IPS-20b (cell line): ENCODE results near the gene BTBD9.
"Not testable (repeated sequence)": the region's sequence is repeated elsewhere in the genome, so short reads cannot be mapped to it uniquely, and the experiment has no call there.

Source experiments
- H3K27ac ChIP-seq: one replicate; pipeline ENCODE4 v1.5.1; 2013; ENCODE audit warnings: low read length
- H3K27me3 ChIP-seq: 2 replicates; pipeline ENCODE4 v1.6.1; 2013; ENCODE audit warnings: mild to moderate bottlenecking, low read length, inconsistent platforms; ENCODE audit not compliant: insufficient read depth
- H3K36me3 ChIP-seq: 2 replicates; pipeline ENCODE4 v1.6.1; 2013; ENCODE audit warnings: low read depth, mild to moderate bottlenecking, inconsistent platforms, low read length, moderate library complexity; ENCODE audit not compliant: insufficient read depth
- H3K4me1 ChIP-seq: 2 replicates; pipeline ENCODE4 v1.6.1; 2013; ENCODE audit warnings: mild to moderate bottlenecking, control low read depth, inconsistent platforms, low read length, moderate library complexity; ENCODE audit not compliant: insufficient read depth
- H3K4me3 ChIP-seq: 2 replicates; pipeline ENCODE4 v1.5.1; 2013; ENCODE audit warnings: mild to moderate bottlenecking, low read length, inconsistent platforms
- H3K9ac ChIP-seq: 2 replicates; pipeline ENCODE4 v1.6.1; 2013; ENCODE audit warnings: low read depth, mild to moderate bottlenecking, inconsistent platforms, low read length, moderate library complexity
- H3K9me3 ChIP-seq: 2 replicates; pipeline ENCODE4 v1.6.1; 2013; ENCODE audit warnings: mild to moderate bottlenecking, low read depth, low read length, inconsistent platforms; ENCODE audit not compliant: insufficient read depth

Gene BTBD9

GRCh38 chr6:38618301-38618700 lies 21.4 kb downstream of the BTBD9 start:
- H3K4me1 ChIP-seq, result peaks cover 15% of the 10 kb centered on the region; the same call in 1 of the 2 replicates
- not testable (repeated sequence) for H3K9me3 ChIP-seq, H3K9ac ChIP-seq, H3K27ac ChIP-seq, H3K36me3 ChIP-seq, H3K4me3 ChIP-seq, H3K27me3 ChIP-seq

- Histone ChIP-seq H3K9ac (no peak overlapping the region), H3K4me3 (no peak overlapping the region), H3K27me3 (no peaks in the 10 kb centered on the region), H3K4me1 (peaks cover 15% of the 10 kb centered on the region; the same call in 1 of the 2 replicates), H3K27ac (no peak overlapping the region), H3K9me3 (no peaks in the 10 kb centered on the region), H3K36me3 (no peaks in the 10 kb centered on the region)
Observed at GRCh38 chr6:38617856-38618255, 21.9 kb downstream of the BTBD9 start.

DNA sequence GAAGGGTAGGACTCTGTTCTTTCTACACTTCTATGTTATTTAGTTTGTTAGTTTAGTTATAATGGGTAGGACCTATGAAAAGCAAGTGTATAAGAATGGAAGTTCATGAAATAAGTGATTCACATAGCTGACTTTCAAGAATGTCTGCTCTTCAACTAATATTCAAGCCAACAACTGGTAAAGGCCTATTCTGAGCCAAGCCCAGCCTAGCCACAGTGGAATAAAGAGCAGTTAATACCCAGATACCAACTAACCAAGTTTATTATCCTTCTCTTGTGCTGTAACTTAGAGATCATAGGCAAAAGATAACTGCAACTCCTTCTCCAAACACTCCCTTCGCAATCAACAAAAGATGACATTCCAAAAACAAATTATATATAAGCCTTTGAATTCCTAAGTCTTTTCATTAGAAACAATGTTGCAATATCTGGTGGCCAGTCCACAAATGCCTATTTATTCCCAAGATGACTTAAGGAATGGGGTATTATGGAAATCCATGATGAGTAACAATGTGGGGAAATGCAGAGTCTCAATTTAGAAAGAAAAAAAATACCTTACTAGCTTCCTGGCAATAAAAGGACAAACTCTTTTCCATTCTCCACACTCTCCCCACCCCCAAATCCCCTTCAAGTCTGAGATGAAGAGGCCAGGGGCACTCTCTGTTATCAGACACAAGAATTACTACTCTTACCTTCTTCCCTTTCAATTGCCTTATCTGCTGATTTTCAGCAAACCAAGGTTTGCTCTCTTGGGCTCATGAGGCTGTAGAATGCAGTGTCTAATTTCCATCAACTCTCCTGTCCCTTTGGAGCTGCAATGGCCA lies 27.4 kb downstream of the BTBD9 start:
- Histone ChIP-seq H3K27me3 (no peaks in the 10 kb centered on the region), H3K27ac (no peak overlapping the region), H3K9me3 (no peaks in the 10 kb centered on the region), H3K36me3 (no peaks in the 10 kb centered on the region), H3K4me3 (no peak overlapping the region), H3K4me1 (no peaks in the 10 kb centered on the region), H3K9ac (no peak overlapping the region)

DNA sequence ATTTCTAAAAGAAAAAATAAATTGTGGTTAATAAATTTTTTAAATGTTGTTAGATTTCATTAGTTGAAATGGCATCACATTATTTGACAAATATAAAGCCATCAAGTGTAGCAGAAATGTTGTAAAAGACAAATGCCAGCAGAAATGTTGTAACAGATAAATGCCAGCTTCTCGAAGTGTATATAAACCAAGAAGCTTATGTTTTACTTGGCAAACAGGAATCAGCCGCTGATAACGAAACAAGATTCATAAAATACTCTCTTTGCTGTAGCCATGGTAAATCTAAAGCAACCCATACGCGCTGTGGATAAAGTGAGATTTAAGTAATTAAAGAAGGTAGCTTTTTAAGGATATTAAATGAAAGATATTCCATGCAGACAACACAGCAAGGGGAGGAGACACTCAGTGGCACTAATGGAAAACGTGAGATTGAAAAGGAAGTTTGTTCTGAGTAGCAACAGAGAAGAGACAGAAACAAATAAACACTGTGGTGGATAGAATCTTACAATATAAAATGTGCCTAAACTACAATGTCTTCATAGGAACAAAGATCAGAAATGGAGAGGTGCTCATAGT lies 29.6 kb downstream of the BTBD9 start:
- Histone ChIP-seq H3K36me3 (no peaks in the 10 kb centered on the region), H3K4me1 (no peaks in the 10 kb centered on the region), H3K27ac (no peak overlapping the region), H3K9ac (no peak overlapping the region), H3K27me3 (no peaks in the 10 kb centered on the region), H3K9me3 (no peaks in the 10 kb centered on the region), H3K4me3 (no peak overlapping the region)

DNA sequence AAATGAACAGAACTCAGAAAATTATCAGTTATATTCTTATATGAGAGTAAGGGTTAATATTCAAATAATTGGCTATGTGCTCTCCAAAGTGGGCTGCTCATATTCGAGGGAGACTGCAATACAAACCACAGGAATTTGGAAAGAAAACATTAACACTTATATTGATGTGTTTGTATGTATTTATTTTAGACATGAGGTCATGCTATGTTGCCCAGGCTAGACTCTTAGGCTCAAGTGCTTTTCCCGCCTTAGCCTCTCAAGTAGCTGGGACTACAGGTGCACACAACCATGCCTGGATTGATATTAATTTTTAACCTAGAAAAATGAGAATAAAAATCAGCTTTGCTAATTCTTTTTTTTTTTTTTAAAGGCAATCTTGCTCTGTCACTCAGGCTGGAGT lies 35.0 kb downstream of the BTBD9 start:
- Histone ChIP-seq H3K9ac (no peak overlapping the region), H3K9me3 (no peaks in the 10 kb centered on the region), H3K4me3 (no peak overlapping the region), H3K27ac (no peak overlapping the region), H3K27me3 (no peaks in the 10 kb centered on the region), H3K4me1 (no peaks in the 10 kb centered on the region), H3K36me3 (no peaks in the 10 kb centered on the region)

- Histone ChIP-seq H3K27me3 (no peaks in the 10 kb centered on the region), H3K4me1 (no peaks in the 10 kb centered on the region), H3K9ac (no peak overlapping the region), H3K36me3 (no peaks in the 10 kb centered on the region), H3K27ac (no peak overlapping the region), H3K4me3 (no peak overlapping the region), H3K9me3 (no peaks in the 10 kb centered on the region)
Observed at GRCh38 chr6:38603966-38604365, 35.8 kb downstream of the BTBD9 start.

DNA sequence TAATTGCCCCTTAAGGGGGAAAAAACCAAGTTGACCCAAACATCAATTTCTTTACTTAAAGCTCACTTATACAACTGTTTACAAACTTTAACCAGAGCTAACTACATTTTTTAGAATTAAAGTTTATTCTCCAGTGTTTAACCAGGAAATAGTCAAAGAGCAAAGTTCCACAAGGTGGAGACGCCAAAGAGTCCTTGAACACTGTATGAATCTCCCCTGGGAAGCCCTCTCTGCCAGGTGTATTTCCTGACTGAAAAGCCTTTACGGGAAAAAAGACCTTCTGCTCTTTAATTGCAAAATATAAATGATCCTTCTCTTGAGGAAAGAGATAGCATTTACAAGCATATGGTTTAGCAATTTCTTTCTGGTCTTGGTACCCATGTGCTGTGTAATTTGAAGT lies 36.2 kb downstream of the BTBD9 start:
- Histone ChIP-seq H3K27ac (no peak overlapping the region), H3K27me3 (no peaks in the 10 kb centered on the region), H3K9me3 (no peaks in the 10 kb centered on the region), H3K36me3 (no peaks in the 10 kb centered on the region), H3K4me3 (no peak overlapping the region), H3K4me1 (no peaks in the 10 kb centered on the region), H3K9ac (no peak overlapping the region)

- Histone ChIP-seq H3K9me3 (no peaks in the 10 kb centered on the region), H3K27me3 (no peaks in the 10 kb centered on the region), H3K9ac (no peak overlapping the region), H3K4me1 (no peaks in the 10 kb centered on the region), H3K27ac (no peak overlapping the region), H3K36me3 (no peaks in the 10 kb centered on the region), H3K4me3 (no peak overlapping the region)
Observed at GRCh38 chr6:38599966-38600550, 39.7 kb downstream of the BTBD9 start.

DNA sequence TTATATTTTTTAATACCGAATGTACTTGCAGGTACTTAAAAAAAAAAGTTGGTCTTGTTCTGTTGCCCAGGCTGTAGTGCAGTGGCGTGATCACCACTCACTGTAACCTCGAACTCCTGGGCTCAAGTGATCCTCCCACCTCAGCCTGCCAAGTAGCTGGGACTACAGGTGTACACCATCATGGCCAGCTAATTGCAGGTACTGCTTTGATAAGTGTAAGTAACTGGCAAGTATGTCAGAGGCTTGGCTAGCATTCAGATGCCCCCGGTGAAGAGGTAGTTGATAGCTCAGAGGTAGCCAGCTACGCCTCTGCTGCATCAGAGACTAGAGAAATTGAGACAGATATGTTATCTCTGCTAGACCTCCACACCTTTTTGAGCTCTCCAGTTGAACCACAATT lies 40.5 kb downstream of the BTBD9 start:
- Histone ChIP-seq H3K27me3 (no peaks in the 10 kb centered on the region), H3K36me3 (no peaks in the 10 kb centered on the region), H3K4me1 (no peaks in the 10 kb centered on the region), H3K9ac (no peak overlapping the region), H3K4me3 (no peak overlapping the region), H3K9me3 (no peaks in the 10 kb centered on the region), H3K27ac (no peak overlapping the region)

DNA sequence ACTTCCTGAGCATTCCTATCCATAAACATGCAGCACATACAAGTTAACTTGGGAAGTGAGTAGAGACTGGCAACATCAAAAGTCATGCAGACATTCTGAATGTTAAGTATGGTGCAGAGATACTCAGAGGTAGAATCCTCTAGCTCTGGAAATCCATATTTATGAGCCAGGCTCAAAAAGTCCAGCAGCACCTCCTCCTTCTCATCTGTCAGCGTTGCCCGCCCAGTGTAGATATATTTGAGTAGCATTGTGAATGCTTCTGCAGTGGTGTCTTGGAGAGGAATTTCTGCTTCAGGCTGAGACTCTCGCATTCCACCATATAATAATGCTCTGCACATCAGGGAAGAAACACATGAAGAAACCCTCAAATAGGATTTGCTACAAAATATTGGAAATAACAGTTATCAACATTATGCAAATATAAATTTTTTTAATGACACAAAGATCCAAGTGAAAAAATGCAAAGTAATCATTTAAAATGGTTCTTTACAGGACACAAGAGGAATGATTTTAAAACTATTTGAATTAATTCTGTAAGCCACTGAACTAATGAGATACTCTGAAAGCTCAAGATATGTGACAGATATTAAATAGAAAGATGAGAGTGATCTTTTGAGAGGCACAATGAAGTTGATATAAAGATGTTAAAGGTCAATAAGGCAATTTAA lies 45.6 kb downstream of the BTBD9 start:
- Histone ChIP-seq H3K27ac (no peak overlapping the region), H3K4me1 (no peaks in the 10 kb centered on the region), H3K4me3 (no peak overlapping the region), H3K9me3 (no peaks in the 10 kb centered on the region), H3K9ac (no peak overlapping the region), H3K27me3 (no peaks in the 10 kb centered on the region), H3K36me3 (no peaks in the 10 kb centered on the region)

DNA sequence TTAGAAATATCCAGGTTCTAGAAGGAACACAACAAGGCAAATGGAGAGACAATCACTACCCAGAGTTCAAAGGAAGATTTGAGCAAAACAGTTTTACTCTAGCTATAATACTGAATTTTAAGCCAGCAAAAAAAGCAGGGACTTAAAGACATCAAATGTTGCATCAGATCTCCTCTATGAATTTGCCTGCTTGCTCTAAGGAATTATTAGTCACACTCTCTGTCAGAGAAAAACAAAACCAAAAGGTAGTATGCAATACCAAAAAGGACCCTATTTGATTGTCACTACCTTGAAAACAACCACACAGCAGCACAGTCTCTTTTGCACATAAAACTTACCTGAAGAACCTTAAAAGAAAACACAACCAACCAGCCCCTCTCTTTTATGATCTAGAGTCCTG lies 46.3 kb downstream of the BTBD9 start:
- Histone ChIP-seq H3K4me1 (no peaks in the 10 kb centered on the region), H3K9ac (no peak overlapping the region), H3K27ac (no peak overlapping the region), H3K9me3 (no peaks in the 10 kb centered on the region), H3K4me3 (no peak overlapping the region), H3K36me3 (no peaks in the 10 kb centered on the region), H3K27me3 (no peaks in the 10 kb centered on the region)

DNA sequence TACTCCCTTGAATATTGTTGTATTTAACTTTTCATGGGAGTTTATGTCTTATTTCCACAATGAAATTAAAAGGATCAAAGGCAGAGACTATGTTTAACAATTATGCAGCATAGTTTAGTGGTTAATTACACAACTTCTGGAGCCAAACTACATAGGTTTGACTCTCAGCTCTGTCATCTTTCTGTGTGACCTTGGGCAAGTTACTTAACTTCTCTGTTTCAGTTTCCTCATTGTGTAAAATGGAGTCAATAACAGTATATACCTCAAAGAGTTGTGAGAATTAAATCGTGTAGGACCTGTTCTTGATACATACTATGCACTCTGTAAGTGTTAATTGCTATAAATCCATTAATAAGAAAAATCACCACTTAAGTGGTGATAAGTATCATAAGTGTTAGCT lies 48.3 kb downstream of the BTBD9 start:
- Histone ChIP-seq H3K9ac (no peak overlapping the region), H3K4me3 (no peak overlapping the region), H3K9me3 (no peaks in the 10 kb centered on the region), H3K4me1 (no peaks in the 10 kb centered on the region), H3K27me3 (no peaks in the 10 kb centered on the region), H3K36me3 (no peaks in the 10 kb centered on the region), H3K27ac (no peak overlapping the region)
